D721Med (cell line): ENCODE data around the gene HCAR2.
"Not testable (repeated sequence)": the region's sequence is repeated elsewhere in the genome, so short reads cannot be mapped to it uniquely, and the experiment has no call there.

Experiments
- DNase-seq: peaks from one replicate; pipeline ENCODE4 v3.0.0; 2011; ENCODE audit warnings: low spot score; ENCODE audit not compliant: insufficient read length
- FAIRE-seq: peaks from 2 replicates; lab custom pipeline; 2011; peaks lifted over from hg19 to GRCh38; lab: Jason Lieb, UNC
- TF ChIP-seq, protein P1 (sequence below): IDR thresholded peaks from 2 replicates; pipeline ENCODE4 v1.5.1; 2012; ENCODE audit warnings: mild to moderate bottlenecking, control low read depth; ENCODE audit not compliant: insufficient read depth; ENCODE audit errors: missing control alignments

The HCAR2 gene

DNA sequence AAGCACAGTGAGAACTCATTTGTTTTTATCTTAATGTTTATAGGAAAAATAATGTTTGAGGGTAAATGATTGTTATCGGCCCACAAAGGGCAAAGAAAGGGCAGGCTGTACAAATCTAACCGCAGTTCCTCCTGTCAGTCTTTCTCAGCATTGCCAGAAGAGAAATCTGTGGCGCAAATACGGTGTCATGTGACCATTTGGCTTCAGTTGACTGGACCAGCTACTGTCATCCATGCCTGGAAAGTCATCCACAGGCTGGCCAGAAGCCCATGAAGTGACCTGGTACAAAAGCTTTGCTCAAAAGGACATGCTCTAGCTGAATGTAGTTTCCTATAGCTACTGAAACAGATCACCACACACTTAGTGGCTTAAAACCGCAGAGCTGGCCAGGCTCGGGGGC, 43.6 kb downstream of the HCAR2 start:
- TF ChIP-seq, protein P1, sequence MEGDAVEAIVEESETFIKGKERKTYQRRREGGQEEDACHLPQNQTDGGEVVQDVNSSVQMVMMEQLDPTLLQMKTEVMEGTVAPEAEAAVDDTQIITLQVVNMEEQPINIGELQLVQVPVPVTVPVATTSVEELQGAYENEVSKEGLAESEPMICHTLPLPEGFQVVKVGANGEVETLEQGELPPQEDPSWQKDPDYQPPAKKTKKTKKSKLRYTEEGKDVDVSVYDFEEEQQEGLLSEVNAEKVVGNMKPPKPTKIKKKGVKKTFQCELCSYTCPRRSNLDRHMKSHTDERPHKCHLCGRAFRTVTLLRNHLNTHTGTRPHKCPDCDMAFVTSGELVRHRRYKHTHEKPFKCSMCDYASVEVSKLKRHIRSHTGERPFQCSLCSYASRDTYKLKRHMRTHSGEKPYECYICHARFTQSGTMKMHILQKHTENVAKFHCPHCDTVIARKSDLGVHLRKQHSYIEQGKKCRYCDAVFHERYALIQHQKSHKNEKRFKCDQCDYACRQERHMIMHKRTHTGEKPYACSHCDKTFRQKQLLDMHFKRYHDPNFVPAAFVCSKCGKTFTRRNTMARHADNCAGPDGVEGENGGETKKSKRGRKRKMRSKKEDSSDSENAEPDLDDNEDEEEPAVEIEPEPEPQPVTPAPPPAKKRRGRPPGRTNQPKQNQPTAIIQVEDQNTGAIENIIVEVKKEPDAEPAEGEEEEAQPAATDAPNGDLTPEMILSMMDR = no peak
- no peak for FAIRE-seq
- DNase-seq = no peak

DNA sequence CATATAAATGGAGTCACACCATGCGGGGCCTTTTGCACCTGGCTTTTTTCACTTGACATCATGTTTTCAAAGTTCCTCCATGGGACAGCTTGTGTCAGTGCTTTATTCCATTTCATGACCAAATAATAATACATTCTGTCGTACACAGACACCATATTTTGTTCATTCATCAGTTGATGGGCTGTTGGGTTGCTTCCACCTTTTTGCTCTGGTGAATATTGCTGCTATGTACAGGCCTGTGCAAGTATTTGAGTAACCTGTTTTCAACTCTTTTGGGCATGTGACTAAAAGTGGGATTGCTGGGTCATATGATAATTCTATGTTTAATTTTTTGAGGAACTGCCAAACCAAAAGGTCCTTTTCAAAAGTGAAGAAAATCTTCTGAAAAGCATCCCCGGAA, 46.9 kb downstream of the HCAR2 start:
- DNase-seq (no peak), FAIRE-seq (no peak)
- TF ChIP-seq, protein P1 = no peak

DNA sequence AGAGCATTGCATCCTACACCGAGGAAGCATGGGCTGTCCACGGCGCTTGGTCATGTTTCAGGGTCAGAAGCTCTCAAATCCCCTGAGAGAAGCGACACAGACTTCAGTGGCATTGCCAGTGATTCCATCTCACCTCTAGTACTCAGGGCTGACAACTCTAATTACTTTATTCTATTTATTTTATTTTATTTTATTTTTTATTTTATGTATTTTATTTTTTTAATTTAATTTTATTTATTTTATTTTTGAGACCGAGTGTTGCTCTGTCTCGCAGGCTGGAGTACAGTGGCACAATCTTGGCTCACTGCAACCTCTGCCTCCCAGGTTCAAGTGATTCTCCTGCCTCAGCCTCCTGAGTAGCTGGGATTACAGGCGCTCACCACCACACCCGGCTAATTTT, 49.9 kb downstream of the HCAR2 start:
- FAIRE-seq, DNase-seq: not testable (repeated sequence)

- FAIRE-seq = no peak
- TF ChIP-seq, protein P1 = no peak
- DNase-seq = no peak
Observed at GRCh38 chr12:122651520-122652224, 51.5 kb downstream of the HCAR2 start.
